ENCODE measurements around the gene RPL7A. TPM values are rescaled to one million over a fixed set of nuclear protein-coding genes. Genes with fewer than 3 reads are reported as not detected.

Gene RPL7A
- polyA plus RNA-seq, 1 experiment: 2,708 TPM

DNA sequence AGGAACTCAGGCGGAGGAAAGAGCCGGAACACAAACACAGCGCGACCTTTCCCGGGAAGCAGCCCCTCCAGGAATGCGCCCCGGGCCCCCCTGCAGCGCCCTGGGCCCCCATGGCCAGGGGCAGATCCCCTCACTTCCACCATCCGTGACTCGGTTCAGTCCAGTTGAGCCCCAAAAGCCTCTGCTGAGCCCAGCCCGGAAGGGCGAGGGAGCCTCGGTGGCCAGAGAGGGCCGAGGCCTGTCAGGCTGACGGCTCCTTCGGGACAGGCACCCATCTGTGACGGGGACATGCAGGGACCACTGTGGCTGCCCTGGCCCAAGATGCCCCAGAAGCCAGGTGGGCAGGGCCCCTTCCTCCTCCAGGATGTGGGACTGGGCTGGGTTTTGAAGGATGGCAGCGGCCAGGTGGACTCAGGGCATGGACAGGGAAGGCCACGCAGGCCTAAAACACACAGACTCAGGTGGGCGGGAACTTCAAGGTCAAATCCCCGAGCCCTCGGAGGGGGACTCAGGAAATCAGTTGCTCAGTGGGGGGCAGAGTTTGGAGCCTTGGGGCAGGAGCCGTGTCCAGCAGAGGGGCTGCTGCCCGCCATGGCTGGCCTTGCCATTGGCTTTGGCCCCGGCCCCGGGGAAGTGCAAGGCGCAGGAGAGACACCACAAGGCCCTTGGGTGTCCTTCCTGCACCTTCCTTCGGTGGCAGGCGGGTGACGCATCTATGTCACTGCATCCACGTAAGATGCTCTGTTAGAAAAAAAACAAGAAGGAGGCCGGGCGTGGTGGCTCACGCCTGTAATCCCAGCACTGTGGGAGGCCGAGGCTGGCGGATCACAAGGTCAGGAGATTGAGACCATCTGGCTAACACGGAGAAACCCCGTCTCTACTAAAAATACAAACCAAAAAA lies 43.3 kb upstream of the RPL7A start:
- no peak for DNase-seq (ENCODE audit: low read depth, low spot score)
- CTCF ChIA-PET: no interaction called here
- POLR2A ChIA-PET: no interaction called here
- H3K4me3 ChIP-seq (ENCODE audit: low read depth, low read length): no peak overlapping the region
- TF ChIP-seq CTCF (IDR thresholded peaks at IDR 0.05; ENCODE audit: low read depth, low read length): no peak
- H3K9me3 ChIP-seq (ENCODE audit: control insufficient read depth, insufficient read depth, low read length): no peaks in the 10 kb centered on the region; the same call in 1 of the 2 replicates
- H3K27ac ChIP-seq (ENCODE audit: low read depth, low read length): no peak overlapping the region
- peaks cover 13% of the 10 kb centered on the region for H3K27me3 ChIP-seq (ENCODE audit: control insufficient read depth, insufficient read depth, low read length)

GRCh38 chr9:133305731-133306130 lies 42.3 kb upstream of the RPL7A start:
- H3K27me3 ChIP-seq (ENCODE audit: control insufficient read depth, insufficient read depth, low read length): peaks cover 12% of the 10 kb centered on the region
- POLR2A ChIA-PET: no interaction called here
- DNase-seq (ENCODE audit: low read depth, low spot score): no peak
- no peaks in the 10 kb centered on the region; the same call in 1 of the 2 replicates for H3K9me3 ChIP-seq (ENCODE audit: control insufficient read depth, insufficient read depth, low read length)
- no peak overlapping the region for H3K4me3 ChIP-seq (ENCODE audit: low read depth, low read length)
- CTCF ChIA-PET: no interaction called here
- TF ChIP-seq CTCF (IDR thresholded peaks at IDR 0.05; ENCODE audit: low read depth, low read length): no peak
- H3K27ac ChIP-seq (ENCODE audit: low read depth, low read length): no peak overlapping the region

DNA sequence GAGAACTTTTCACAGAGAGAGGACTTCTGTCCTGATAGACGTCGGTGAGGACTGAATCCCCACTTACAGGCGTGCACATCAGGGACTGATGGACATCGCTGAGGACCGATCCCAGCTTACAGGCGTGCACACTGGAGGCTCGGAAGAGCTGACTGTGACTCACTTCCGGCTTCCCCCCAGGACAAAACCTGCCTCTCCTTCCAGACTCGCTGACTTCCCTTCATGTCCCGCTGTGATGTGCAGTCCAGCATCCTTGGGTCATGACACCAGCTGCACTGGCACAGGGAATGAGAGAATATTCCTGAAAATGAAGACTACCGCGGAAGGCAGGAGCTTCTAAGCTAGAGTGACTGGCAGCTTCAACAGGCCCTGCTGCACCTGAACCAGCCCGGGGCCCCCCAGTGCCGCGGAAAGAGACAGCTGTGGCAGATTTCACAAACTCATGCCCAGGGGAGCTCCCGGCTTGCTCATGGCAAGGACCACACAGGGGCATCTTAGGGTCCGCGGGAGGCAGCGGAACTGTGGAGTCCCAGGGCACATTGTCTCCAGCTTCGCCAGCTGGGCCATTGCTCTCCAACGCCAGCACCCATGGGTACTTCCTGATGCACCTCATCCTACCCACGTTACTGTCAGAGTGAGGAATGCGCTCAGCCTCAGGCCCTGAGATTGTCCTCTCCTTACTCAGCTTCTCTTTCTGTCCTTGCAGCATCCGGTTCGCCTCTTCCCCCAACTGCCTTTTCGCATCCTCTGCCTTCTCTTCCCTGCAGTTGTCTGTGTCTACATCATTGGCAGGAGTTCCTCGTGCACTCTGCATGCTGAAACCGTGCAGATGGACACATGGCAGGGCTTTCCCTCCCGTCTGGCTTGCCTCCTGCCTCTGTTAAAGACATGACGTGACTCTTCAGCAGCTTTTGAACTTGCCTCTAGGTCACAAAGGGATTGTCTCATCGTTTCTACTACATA lies 41.5 kb upstream of the RPL7A start:
- POLR2A ChIA-PET: no interaction called here
- DNase-seq (ENCODE audit: low read depth, low spot score): no peak
- CTCF ChIA-PET: no interaction called here
- Histone ChIP-seq H3K27ac (ENCODE audit: low read depth, low read length) (no peak overlapping the region), H3K9me3 (ENCODE audit: control insufficient read depth, insufficient read depth, low read length) (no peaks in the 10 kb centered on the region; the same call in 1 of the 2 replicates), H3K4me3 (ENCODE audit: low read depth, low read length) (no peak overlapping the region), H3K27me3 (ENCODE audit: control insufficient read depth, insufficient read depth, low read length) (peaks cover 10% of the 10 kb centered on the region)
- no peak for TF ChIP-seq CTCF (IDR thresholded peaks at IDR 0.05; ENCODE audit: low read depth, low read length)

DNA sequence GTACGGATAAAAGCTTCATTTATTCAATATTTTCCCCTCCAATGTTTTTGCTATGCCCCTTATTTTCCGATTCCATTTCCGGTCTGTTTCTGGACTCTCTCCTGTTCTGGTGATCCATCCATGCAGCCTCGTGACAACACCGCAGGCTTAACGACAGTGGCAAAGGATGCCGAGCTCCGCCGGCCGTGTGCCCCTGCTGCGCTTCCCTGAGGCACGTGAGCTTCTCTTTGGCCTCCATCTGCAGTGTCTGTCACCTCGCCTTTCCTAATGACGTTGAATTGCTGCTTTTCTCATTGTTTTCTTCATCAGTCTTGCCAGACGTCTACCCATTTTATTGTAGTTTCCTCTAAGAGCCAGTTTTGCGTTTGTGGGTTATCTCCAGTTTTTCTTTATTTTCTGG lies 40.7 kb upstream of the RPL7A start:
- no peak overlapping the region for H3K27ac ChIP-seq (ENCODE audit: low read depth, low read length)
- no peaks in the 10 kb centered on the region; the same call in 1 of the 2 replicates for H3K9me3 ChIP-seq (ENCODE audit: control insufficient read depth, insufficient read depth, low read length)
- CTCF ChIA-PET: no interaction called here
- TF ChIP-seq CTCF (IDR thresholded peaks at IDR 0.05; ENCODE audit: low read depth, low read length): no peak
- no peak for DNase-seq (ENCODE audit: low read depth, low spot score)
- peaks cover 10% of the 10 kb centered on the region for H3K27me3 ChIP-seq (ENCODE audit: control insufficient read depth, insufficient read depth, low read length)
- H3K4me3 ChIP-seq (ENCODE audit: low read depth, low read length): no peak overlapping the region
- POLR2A ChIA-PET: no interaction called here

Measured in AG04450 (cell line).